Measurements from ENCODE around the gene RNF168.
A peak's percentile ranks its signal among the peaks of the same experiment; 100 is the strongest.
"Not testable (repeated sequence)": the region's sequence is repeated elsewhere in the genome, so short reads cannot be mapped to it uniquely, and the experiment has no call there.

Gene RNF168

GRCh38 chr3:196517162-196517800, 13.7 kb upstream of the RNF168 start:
- DNase-seq (ENCODE audit: low read depth in 2 of 2) = no peak

- DNase-seq (ENCODE audit: low read depth in 2 of 2) = no peak
Observed at GRCh38 chr3:196514913-196515621, 11.5 kb upstream of the RNF168 start, which contains the start of gene SMCO1. Gene SMCO1, minus strand, starts transcription at chr3:196515346. Its CDS starts 137 bp downstream, at chr3:196515209.

GRCh38 chr3:196514350-196514716, 10.8 kb upstream of the RNF168 start:
- DNase-seq (ENCODE audit: low read depth in 2 of 2) = no peak

- no peak for DNase-seq (ENCODE audit: low read depth in 2 of 2)
Observed at GRCh38 chr3:196513697-196514349, 10.3 kb upstream of the RNF168 start.

- not testable (repeated sequence) for DNase-seq (ENCODE audit: low read depth in 2 of 2)
Observed at GRCh38 chr3:196511646-196512425, 8.3 kb upstream of the RNF168 start.

- DNase-seq (ENCODE audit: low read depth in 2 of 2) = not testable (repeated sequence)
Observed at GRCh38 chr3:196511108-196511507, 7.5 kb upstream of the RNF168 start.

- no peak for DNase-seq (ENCODE audit: low read depth in 2 of 2)
Observed at GRCh38 chr3:196506687-196507086, 3.1 kb upstream of the RNF168 start.

GRCh38 chr3:196504556-196504955, 988 bp upstream of the RNF168 start:
- no peak for DNase-seq (ENCODE audit: low read depth in 2 of 2)

- not testable (repeated sequence) for DNase-seq (ENCODE audit: low read depth in 2 of 2)
Observed at GRCh38 chr3:196504077-196504398, 470 bp upstream of the RNF168 start.

- peak; percentile 31 to 49 for DNase-seq (ENCODE audit: low read depth in 2 of 2)
Observed at GRCh38 chr3:196502775-196503195, 783 bp downstream of the RNF168 start.

- no peak for DNase-seq (ENCODE audit: low read depth in 2 of 2)
Observed at GRCh38 chr3:196501316-196502044, 2.1 kb downstream of the RNF168 start.

GRCh38 chr3:196499807-196500524, 3.6 kb downstream of the RNF168 start:
- no peak for DNase-seq (ENCODE audit: low read depth in 2 of 2)

GRCh38 chr3:196499061-196499460, 4.5 kb downstream of the RNF168 start:
- DNase-seq (ENCODE audit: low read depth in 2 of 2) = no peak

- DNase-seq (ENCODE audit: low read depth in 2 of 2) = no peak
Observed at GRCh38 chr3:196498297-196498696, 5.3 kb downstream of the RNF168 start.

GRCh38 chr3:196496183-196496582, 7.4 kb downstream of the RNF168 start:
- no peak for DNase-seq (ENCODE audit: low read depth in 2 of 2)

GRCh38 chr3:196493292-196493691, 10.3 kb downstream of the RNF168 start:
- DNase-seq (ENCODE audit: low read depth in 2 of 2) = no peak

GRCh38 chr3:196492080-196492479, 11.5 kb downstream of the RNF168 start:
- DNase-seq (ENCODE audit: low read depth in 2 of 2) = no peak

- no peak for DNase-seq (ENCODE audit: low read depth in 2 of 2)
Observed at GRCh38 chr3:196489747-196490146, 13.8 kb downstream of the RNF168 start.

GRCh38 chr3:196486263-196486662, 17.3 kb downstream of the RNF168 start:
- no peak for DNase-seq (ENCODE audit: low read depth in 2 of 2)

GRCh38 chr3:196477678-196478077, 25.9 kb downstream of the RNF168 start:
- no peak for DNase-seq (ENCODE audit: low read depth in 2 of 2)

GRCh38 chr3:196472286-196472685, 31.3 kb downstream of the RNF168 start:
- DNase-seq (ENCODE audit: low read depth in 2 of 2) = no peak
